GM12891 (cell line): ENCODE measurements around the gene HTRA1.

ENCODE experiments used
- DNase-seq: peaks from one replicate; pipeline ENCODE4 v3.0.0; 2011; ENCODE audit warnings: low spot score; ENCODE audit not compliant: insufficient read length
- FAIRE-seq: peaks from 2 replicates; lab custom pipeline; 2011; peaks lifted over from hg19 to GRCh38; lab: Jason Lieb, UNC
- PAX5 ChIP-seq: IDR thresholded peaks from 2 replicates; pipeline ENCODE4 v1.6.1; 2011; ENCODE audit warnings: low read length, moderate library complexity, mild to moderate bottlenecking; ENCODE audit not compliant: insufficient read depth, severe bottlenecking
- POLR2A ChIP-seq: IDR thresholded peaks from 2 replicates; pipeline ENCODE4 v1.6.1; 2011; ENCODE audit warnings: low read depth, low read length, control low read depth
- POLR2AphosphoS5 ChIP-seq: IDR thresholded peaks from 2 replicates; pipeline ENCODE4 v1.6.1; 2011; ENCODE audit warnings: low read depth, low read length, control low read depth
- POU2F2 ChIP-seq: IDR thresholded peaks from 2 replicates; pipeline ENCODE4 v1.6.1; 2011; ENCODE audit warnings: low read depth, mild to moderate bottlenecking, control low read depth, low read length, moderate library complexity
- SPI1 ChIP-seq: IDR thresholded peaks from 2 replicates; pipeline ENCODE4 v1.6.1; 2011; ENCODE audit warnings: low read depth, low read length, control low read depth
- TAF1 ChIP-seq: IDR thresholded peaks from 2 replicates; pipeline ENCODE4 v1.6.1; 2011; ENCODE audit warnings: low read depth, low read length, control low read depth

Gene HTRA1

DNA sequence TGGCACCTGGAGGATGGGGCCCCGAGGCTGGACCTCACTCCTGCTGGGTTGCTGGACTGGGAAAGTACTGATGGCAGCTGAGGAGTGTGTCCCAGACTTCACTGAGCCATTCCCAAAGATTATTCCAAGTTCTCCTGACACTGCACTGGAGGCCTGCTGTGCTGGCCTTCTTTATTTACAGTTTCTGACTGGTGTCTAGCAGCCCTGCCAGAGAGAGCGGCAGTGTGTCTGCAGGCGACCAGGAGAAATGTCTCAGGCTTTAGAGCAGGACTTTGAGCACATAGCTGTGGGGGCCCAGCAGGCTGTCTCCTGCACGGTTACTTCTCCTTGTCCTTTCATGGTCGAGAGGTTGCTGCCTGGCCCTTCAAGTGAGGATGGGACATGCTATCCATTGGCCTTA is 16.1 kb downstream of the HTRA1 start:
- no peak for DNase-seq
- no peak for FAIRE-seq
- TF ChIP-seq SPI1, result no peak
- TF ChIP-seq POLR2A, result no peak
- TF ChIP-seq PAX5, result no peak
- TF ChIP-seq POLR2AphosphoS5, result no peak
- no peak for TF ChIP-seq POU2F2
- no peak for TF ChIP-seq TAF1

DNA sequence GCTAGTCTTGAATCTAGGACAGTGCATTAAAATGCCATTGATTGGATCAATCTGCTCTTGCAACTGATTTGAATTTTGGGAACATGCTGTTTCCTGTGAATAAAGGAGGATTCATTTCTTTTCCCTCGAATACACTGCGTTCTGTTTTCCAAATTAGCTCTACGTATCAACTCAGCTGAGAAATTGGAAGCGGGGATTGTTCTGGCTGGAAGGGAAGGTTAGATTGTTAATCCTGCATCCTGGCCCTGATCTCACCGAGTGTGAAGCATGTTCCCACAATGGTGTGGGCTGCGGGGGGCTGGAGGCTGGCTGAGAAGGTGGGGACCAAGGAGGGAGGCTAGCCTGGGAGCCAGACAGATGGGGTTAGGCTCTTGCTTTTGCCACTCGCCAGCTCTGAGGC is 17.6 kb downstream of the HTRA1 start:
- no peak for DNase-seq
- no peak for TF ChIP-seq POLR2AphosphoS5
- TF ChIP-seq PAX5, result no peak
- no peak for TF ChIP-seq SPI1
- TF ChIP-seq POLR2A, result no peak
- TF ChIP-seq TAF1, result no peak
- no peak for TF ChIP-seq POU2F2
- no peak for FAIRE-seq

DNA sequence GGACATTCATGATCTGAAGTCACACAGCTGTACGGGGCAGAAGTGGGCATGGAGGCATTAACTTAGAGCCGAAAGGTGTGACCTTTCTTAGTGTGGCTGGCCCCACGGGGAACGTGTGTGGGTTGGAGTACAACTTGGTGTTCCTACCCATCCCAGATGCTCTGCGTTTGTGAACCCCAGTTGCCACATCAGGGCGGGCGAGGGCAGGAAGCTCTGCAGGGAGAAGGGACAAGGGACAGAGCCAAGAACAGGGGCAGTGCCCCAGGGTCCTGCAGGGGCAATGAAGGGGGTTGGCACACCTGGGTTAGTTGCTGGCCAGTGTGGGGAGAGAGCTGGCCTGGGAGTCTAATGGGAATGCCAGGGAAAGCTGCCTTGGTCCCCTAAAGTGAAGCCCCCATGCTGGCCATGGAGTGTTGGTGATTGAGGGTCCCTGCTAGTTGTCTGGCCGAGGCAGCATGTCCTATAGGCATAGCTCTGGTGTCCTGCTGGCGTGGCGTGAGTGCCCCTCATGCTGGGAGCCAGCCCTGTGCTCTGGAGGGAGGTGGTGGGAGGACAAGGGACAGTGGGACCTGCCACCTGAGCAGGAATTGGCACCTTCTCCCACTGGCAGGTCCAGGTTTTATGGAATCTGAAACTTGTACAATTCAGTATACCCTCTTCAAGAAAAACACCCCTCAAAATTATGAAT is 18.9 kb downstream of the HTRA1 start:
- TF ChIP-seq POLR2A (no peak), TAF1 (no peak), POU2F2 (no peak)
- DNase-seq, result no peak
- FAIRE-seq, result no peak

DNA sequence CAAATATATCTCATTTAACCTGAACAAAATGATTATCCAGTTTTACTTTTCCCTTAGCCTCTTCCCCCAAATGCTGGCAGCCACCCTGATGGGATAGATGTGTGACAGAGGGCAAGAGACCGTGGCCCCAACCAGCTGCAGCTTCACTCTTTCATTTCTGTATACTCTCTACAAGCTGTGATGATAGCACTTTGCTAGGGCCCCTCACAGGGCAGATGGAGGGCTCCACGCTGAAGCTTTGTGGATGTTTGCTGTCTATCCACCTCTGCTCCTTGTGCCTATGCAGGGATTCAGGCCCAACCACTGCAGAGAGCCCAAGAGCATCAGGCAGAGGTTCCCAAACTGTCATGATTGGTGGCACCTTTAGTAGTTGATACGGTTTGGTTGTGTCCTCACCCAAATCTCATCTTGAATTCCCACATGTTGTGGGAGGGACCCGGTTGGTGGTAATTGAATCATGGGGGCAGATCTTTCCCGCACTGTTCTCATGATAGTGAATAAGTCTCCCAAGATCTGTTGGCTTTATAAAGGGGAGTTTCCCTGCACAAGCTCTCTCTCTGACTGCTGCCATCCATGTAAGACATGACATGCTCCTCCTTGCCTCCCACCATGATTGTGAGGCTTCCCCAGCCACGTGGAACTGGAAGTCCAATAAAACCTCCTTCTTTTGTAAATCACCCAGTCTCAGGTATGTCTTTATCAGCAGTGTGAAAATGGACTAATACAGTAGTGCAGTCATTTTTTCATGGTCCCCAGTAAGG is 20.1 kb downstream of the HTRA1 start:
- FAIRE-seq, result no peak
- TF ChIP-seq SPI1 (no peak), POLR2A (no peak)
- no peak for DNase-seq

DNA sequence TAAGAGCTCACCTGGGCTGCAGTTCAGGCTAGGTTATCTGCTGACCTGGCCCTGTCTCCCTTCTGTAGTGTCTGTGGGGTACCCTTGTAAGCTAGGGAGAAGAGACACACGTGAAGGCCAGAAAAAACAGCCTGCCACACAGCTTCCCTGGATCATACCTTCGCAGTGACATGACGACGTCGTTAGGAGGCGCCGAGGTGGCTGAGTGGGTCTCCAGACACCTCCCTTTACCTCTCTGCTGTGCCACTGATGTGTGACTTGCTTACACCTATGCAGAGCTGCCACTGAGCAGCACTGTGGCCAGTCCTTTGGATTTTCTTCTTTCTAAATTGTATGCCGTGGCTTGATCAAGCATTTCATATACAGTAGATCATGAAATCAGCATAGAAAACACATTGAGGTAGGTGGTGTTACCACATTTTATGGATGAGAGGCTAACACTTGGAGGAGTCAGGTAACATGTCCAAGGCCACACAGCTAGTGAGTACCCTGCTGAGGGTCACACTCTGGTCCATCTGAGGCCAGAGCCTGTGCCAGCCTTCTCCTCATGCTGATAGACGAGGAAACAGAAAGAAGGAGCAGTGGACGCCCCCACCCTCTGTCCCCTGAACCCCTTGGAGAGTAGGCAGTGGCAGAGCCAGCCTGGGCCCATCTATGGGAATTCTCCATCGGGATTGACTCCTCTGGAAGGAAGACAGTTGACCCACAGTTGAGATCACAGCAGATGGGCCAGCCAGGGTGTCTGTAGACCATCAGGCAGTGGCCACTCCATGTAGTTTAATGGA is 23.1 kb downstream of the HTRA1 start:
- no peak for TF ChIP-seq POLR2AphosphoS5
- TF ChIP-seq POLR2A, result no peak
- no peak for TF ChIP-seq SPI1
- no peak for TF ChIP-seq PAX5
- no peak for TF ChIP-seq POU2F2
- TF ChIP-seq TAF1, result no peak
- FAIRE-seq (no peak), DNase-seq (no peak)

DNA sequence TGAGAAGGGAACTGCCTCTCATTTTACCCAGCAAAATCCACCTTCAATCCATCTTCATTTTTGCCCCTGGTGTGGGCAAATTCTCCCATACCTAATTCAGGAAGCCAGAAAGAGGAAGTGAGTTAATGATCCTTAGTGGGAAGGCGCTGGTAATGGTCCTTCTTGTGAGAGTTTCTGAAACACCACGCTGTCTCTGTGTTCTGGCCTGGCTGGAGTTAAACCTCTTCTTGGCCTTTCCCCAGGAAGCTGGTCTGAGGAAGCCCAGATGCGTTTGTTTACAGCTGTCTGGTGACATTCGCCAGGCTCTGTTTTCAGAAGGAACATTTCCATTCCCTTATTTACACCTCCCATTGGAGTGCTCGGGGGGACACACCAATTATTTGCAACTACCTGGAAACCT is 24.3 kb downstream of the HTRA1 start:
- DNase-seq (no peak), FAIRE-seq (no peak)
- TF ChIP-seq SPI1, result peak; percentile 56
- TF ChIP-seq PAX5, result no peak

DNA sequence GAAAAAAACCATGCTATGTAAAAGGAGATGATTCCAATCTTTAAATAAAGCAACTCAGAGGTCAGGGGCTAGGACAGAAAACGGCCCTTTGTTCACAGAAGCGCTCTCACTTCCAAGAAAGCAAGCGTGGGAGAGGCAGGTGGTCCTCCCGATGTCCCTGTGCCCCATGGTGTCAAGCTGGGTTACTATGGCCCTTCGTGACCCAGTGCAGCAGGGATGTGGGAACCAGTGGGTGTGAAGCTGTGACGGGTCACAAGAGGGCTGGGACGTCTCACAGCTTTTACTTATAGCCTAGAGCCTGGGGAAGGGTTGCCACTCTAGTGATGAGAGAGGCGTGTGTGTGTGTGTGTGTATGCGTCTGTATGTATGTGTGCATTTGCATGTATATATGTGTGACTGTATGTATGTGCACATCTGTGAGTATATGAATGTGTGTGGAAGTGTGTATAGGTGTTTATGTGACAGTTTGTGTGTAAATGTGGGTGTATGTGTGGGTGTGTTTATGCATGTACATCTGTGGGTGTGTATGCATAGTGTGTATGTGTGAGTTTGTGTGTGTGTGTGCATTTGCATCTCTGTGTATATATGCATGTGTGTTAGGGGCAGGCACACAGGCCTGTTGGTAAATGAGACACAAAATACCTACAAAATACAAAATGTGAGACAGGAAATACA is 25.2 kb downstream of the HTRA1 start:
- peak; percentile 54 for FAIRE-seq

DNA sequence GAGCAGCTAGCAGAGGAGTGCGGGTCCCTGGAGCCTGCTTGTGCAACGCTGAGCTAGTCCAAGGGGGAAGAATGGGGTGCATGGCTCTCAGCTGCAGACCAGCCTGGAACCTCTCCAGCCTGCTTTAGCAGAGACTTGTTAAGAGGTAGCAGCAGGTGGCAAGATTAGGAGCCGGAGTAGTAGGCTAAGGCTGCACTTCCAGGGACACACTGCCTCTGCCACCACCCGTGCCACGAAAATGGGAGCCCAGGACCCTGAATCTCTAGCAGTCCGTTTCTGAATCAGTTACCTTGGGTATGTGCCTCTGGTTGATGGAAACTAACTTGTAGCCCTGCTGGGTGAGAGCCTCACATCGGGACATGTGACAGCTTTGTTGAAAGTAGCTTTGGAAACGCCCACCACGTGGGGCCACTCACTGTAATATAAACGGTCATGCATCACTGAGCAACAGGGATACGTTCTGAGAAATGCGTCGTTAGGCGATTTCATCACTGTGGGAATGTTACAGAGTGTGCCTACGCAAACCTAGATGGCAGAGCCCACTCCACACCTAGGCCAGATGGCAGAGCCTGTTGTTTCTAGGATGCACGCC is 25.9 kb downstream of the HTRA1 start:
- DNase-seq (no peak), FAIRE-seq (no peak)
- TF ChIP-seq SPI1 (no peak), TAF1 (no peak), POLR2A (no peak), PAX5 (no peak), POU2F2 (no peak), POLR2AphosphoS5 (no peak)

More for the DNA sequence above, 25.2 kb downstream of the HTRA1 start:
- DNase-seq, result no peak
- TF ChIP-seq PAX5 (no peak), POU2F2 (no peak), TAF1 (no peak), POLR2AphosphoS5 (no peak), POLR2A (no peak), SPI1 (no peak)

DNA sequence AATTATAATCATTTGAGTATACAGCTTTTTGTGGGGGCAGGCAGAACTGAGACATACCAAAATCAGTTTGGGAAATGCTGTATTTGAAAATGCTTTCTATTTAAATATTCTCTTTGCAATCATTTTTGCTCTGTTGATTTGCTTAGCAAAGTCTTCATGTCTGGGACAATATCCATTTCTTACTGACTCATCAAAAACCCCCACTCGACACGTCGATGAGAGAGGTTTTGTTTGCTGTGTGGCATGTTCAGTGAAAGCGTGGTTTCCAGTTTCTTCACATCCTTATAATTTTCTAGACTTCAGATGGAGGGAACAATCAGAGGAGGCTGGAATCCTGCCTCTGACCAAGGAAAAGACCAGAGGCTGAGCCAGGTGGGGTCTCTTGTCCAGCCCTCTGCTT is 28.9 kb downstream of the HTRA1 start:
- DNase-seq (no peak), FAIRE-seq (no peak)
- TF ChIP-seq POU2F2, result no peak
- no peak for TF ChIP-seq PAX5
- no peak for TF ChIP-seq POLR2A
- TF ChIP-seq TAF1, result no peak
- TF ChIP-seq SPI1, result no peak
- TF ChIP-seq POLR2AphosphoS5, result no peak
